ENCODE measurements around the gene AGAP3. TPM values are rescaled to one million over a fixed set of nuclear protein-coding genes. Genes with fewer than 3 reads are reported as not detected.

Gene AGAP3
- total RNA-seq, 1 experiment from 2014 or later: 103 TPM

DNA sequence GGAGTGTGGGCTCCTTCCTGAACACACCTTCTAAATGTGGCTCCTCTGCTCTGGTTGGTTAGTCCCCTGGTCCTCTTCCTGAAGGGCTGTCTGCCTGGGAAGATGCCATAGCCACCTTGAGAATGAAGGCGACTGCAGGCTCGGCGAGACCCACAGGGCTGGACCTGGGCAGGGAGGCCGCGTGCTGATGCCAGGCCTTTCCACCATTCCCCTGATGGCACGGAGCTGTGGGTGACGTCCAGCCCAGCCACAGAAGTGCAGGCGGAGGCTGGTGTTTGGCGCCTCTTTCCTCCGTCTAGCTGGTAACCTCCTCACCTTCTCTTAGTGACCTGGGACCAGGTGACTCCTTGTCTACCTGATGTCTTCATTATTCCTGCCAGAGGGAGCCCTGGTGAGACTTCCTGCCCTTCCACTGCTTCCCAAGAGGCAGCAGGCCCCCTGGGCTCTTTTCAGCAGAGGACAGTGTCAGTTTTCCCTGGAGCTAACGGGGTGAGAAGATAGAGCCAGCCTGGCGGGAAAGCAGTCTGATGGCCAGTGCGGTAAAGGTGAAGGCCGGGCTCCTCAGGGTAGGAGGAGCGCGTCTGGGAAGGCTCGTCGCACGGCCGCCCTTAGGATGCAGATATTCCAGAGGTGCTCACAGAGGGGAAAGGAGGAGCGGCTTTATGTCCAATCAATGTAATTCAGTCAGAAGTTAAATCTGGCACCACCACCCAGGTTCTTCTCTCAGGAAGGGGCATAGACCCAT is 46.4 kb downstream of the AGAP3 start:
- DNase-seq (ENCODE audit: low read depth, low spot score) (no peak), ATAC-seq (no peak)
- BruUV-seq (replicated peaks): no TSS peak
- intact Hi-C loops (cut with micrococcal nuclease; ENCODE audit: unreplicated experiment): no loop called here
- H3K36me3 ChIP-seq (ENCODE audit: control insufficient read depth, insufficient read depth, low read length): peaks cover 5% of the 10 kb centered on the region
- H3K4me3 ChIP-seq (ENCODE audit: low read depth in 2 of 2, low read length in 2 of 2): no peak overlapping the region
- ChIA-PET POLR2A (no interaction called here), CTCF (no interaction called here)
- in situ Hi-C loops (cut with HindIII; ENCODE audit: low pct_unique_long_range_greater_than_20kb, low sequenced_read_pairs): no loop called here
- no peaks in the 10 kb centered on the region for H3K9me3 ChIP-seq (ENCODE audit: control insufficient read depth, insufficient read depth, low read depth, low read length)
- TF ChIP-seq, protein P1, sequence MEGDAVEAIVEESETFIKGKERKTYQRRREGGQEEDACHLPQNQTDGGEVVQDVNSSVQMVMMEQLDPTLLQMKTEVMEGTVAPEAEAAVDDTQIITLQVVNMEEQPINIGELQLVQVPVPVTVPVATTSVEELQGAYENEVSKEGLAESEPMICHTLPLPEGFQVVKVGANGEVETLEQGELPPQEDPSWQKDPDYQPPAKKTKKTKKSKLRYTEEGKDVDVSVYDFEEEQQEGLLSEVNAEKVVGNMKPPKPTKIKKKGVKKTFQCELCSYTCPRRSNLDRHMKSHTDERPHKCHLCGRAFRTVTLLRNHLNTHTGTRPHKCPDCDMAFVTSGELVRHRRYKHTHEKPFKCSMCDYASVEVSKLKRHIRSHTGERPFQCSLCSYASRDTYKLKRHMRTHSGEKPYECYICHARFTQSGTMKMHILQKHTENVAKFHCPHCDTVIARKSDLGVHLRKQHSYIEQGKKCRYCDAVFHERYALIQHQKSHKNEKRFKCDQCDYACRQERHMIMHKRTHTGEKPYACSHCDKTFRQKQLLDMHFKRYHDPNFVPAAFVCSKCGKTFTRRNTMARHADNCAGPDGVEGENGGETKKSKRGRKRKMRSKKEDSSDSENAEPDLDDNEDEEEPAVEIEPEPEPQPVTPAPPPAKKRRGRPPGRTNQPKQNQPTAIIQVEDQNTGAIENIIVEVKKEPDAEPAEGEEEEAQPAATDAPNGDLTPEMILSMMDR (IDR thresholded peaks at IDR 0.05): no peak
- no peak for TF ChIP-seq POLR2AphosphoS5 (IDR thresholded peaks at IDR 0.05; ENCODE audit: low read depth, low read length)
- TF ChIP-seq, protein P2, sequence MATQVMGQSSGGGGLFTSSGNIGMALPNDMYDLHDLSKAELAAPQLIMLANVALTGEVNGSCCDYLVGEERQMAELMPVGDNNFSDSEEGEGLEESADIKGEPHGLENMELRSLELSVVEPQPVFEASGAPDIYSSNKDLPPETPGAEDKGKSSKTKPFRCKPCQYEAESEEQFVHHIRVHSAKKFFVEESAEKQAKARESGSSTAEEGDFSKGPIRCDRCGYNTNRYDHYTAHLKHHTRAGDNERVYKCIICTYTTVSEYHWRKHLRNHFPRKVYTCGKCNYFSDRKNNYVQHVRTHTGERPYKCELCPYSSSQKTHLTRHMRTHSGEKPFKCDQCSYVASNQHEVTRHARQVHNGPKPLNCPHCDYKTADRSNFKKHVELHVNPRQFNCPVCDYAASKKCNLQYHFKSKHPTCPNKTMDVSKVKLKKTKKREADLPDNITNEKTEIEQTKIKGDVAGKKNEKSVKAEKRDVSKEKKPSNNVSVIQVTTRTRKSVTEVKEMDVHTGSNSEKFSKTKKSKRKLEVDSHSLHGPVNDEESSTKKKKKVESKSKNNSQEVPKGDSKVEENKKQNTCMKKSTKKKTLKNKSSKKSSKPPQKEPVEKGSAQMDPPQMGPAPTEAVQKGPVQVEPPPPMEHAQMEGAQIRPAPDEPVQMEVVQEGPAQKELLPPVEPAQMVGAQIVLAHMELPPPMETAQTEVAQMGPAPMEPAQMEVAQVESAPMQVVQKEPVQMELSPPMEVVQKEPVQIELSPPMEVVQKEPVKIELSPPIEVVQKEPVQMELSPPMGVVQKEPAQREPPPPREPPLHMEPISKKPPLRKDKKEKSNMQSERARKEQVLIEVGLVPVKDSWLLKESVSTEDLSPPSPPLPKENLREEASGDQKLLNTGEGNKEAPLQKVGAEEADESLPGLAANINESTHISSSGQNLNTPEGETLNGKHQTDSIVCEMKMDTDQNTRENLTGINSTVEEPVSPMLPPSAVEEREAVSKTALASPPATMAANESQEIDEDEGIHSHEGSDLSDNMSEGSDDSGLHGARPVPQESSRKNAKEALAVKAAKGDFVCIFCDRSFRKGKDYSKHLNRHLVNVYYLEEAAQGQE (IDR thresholded peaks at IDR 0.05; ENCODE audit: insufficient read depth in 1 of 2, low read depth in 2 of 2, low read length in 1 of 2): no peak
- no peak for TF ChIP-seq TCF7L2 (IDR thresholded peaks at IDR 0.05; ENCODE audit: low read depth, low read length)
- no peak for TF ChIP-seq SIN3A (IDR thresholded peaks at IDR 0.05; ENCODE audit: borderline replicate concordance, insufficient read depth, low read depth, low read length)
- H3K4me1 ChIP-seq (ENCODE audit: control insufficient read depth, insufficient read depth, low read length): no peaks in the 10 kb centered on the region
- no peak overlapping the region for H3K27ac ChIP-seq (ENCODE audit: low read length)
- no peaks in the 10 kb centered on the region for H3K27me3 ChIP-seq (ENCODE audit: control insufficient read depth, insufficient read depth, low read length)

DNA sequence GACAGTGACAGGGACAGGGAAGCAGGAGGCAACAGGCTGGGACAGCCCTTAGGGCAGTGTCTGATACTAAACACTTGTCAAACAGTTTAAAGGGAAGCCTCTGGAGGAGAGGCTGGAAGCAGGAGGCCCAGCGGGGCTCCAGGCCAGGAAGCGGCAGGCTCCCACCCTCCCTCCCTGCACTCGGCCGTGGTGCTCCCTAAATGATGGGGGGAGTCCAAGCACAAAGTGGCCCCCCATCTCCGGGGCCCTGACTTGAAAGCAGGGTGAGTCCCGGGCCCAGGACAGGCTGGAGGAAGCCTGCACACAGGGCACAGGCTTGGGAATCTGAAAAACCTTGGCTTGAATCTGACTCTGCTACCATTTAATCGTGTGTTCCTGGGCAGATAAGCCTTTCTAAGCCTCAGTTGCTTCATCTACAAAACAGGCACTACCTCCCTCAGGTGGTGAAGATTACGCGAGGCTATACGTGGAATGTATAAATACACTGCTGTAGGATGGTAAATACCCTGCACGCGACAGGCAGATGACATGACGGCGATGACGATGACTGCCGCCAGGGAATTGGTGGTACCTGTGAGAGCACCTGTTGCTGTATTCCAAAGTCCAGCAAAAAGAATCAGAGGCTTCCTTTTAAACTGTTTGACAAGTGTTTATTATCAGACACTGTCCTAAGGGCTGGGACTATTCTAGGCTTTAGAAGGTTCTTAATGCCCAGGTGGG is 47.2 kb downstream of the AGAP3 start:
- no peak for TF ChIP-seq SIN3A (IDR thresholded peaks at IDR 0.05; ENCODE audit: borderline replicate concordance, insufficient read depth, low read depth, low read length)
- no peak for TF ChIP-seq TCF7L2 (IDR thresholded peaks at IDR 0.05; ENCODE audit: low read depth, low read length)
- TF ChIP-seq, protein P2 (IDR thresholded peaks at IDR 0.05; ENCODE audit: insufficient read depth in 1 of 2, low read depth in 2 of 2, low read length in 1 of 2): no peak
- TF ChIP-seq, protein P1 (IDR thresholded peaks at IDR 0.05): no peak
- no peak for TF ChIP-seq POLR2AphosphoS5 (IDR thresholded peaks at IDR 0.05; ENCODE audit: low read depth, low read length)
- Histone ChIP-seq H3K4me3 (ENCODE audit: low read depth in 2 of 2, low read length in 2 of 2) (no peak overlapping the region), H3K27me3 (ENCODE audit: control insufficient read depth, insufficient read depth, low read length) (no peaks in the 10 kb centered on the region), H3K4me1 (ENCODE audit: control insufficient read depth, insufficient read depth, low read length) (no peaks in the 10 kb centered on the region), H3K27ac (ENCODE audit: low read length) (no peak overlapping the region), H3K9me3 (ENCODE audit: control insufficient read depth, insufficient read depth, low read depth, low read length) (no peaks in the 10 kb centered on the region), H3K36me3 (ENCODE audit: control insufficient read depth, insufficient read depth, low read length) (peaks cover 5% of the 10 kb centered on the region)
- ChIA-PET CTCF (no interaction called here), POLR2A (no interaction called here)
- in situ Hi-C loops (cut with HindIII; ENCODE audit: low pct_unique_long_range_greater_than_20kb, low sequenced_read_pairs) (no loop called here), intact Hi-C loops (cut with micrococcal nuclease; ENCODE audit: unreplicated experiment) (no loop called here)
- DNase-seq (ENCODE audit: low read depth, low spot score): no peak
- no TSS peak for BruUV-seq (replicated peaks)
- no peak for ATAC-seq

All from Panc1 (cell line).